ENCODE measurements around the gene BMPER. TPM values are rescaled to one million over a fixed set of nuclear protein-coding genes. Genes with fewer than 3 reads are reported as not detected.

BMPER gene
- total RNA-seq, 4 donors from 2014 or later, result 0.25 to 2.3 (median 0.96) TPM

GRCh38 chr7:33937871-33938270, 32.5 kb downstream of the BMPER start:
- WGBS, 2 donors, result 70 to 78% methylated on average over 5 of the region's 5 CpGs
- Histone ChIP-seq H3K4me3 (replicated peaks in 1 of 3) (no peak overlapping the region), H3K27me3 (no peaks in the 10 kb centered on the region), H3K4me1 (no peaks in the 10 kb centered on the region), H3K9me3 (no peaks in the 10 kb centered on the region), H3K27ac (no peak overlapping the region), H3K36me3 (no peaks in the 10 kb centered on the region)
- DNase-seq, result no peak
- intact Hi-C loops (cut with DNase I), result no loop called here
- TF ChIP-seq POLR2A (IDR thresholded peaks at IDR 0.05), result no peak
- TF ChIP-seq CTCF (IDR thresholded peaks at IDR 0.05), result no peak

DNA sequence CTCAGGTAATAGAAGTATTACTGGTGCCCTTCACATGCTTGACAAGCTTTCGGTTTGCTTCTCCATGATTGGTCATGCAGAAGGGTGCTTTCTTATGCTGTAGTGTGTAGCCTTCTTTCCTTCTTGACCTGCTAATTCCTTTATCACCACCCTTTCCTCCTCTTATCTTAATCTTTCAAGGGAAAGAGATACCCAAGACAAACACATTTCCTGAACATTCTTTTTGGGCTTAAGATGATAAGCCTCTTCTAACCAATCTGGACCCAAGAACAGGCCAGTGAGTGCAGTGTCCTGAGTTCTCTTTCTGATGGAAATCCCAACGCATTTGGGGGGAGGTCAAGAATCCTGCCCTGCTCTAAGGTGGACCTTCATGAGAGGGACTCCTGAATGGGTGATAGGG, 33.8 kb downstream of the BMPER start:
- WGBS, 2 donors, result 65 to 71% methylated on average over 2 of the region's 2 CpGs
- Histone ChIP-seq H3K4me1 (no peaks in the 10 kb centered on the region), H3K27me3 (no peaks in the 10 kb centered on the region), H3K36me3 (no peaks in the 10 kb centered on the region), H3K9me3 (no peaks in the 10 kb centered on the region), H3K27ac (no peak overlapping the region), H3K4me3 (replicated peaks in 1 of 3) (no peak overlapping the region)
- intact Hi-C loops (cut with DNase I), result no loop called here
- TF ChIP-seq CTCF (IDR thresholded peaks at IDR 0.05) (no peak), POLR2A (IDR thresholded peaks at IDR 0.05) (no peak)
- no peak for DNase-seq

- TF ChIP-seq CTCF (IDR thresholded peaks at IDR 0.05), result no peak
- TF ChIP-seq POLR2A (IDR thresholded peaks at IDR 0.05), result no peak
- H3K9me3 ChIP-seq, result no peaks in the 10 kb centered on the region
- no peaks in the 10 kb centered on the region for H3K4me1 ChIP-seq
- no peak overlapping the region for H3K27ac ChIP-seq
- no peak for DNase-seq
- no peak overlapping the region for H3K4me3 ChIP-seq (replicated peaks in 1 of 3)
- intact Hi-C loops (cut with DNase I), result no loop called here
- H3K27me3 ChIP-seq, result no peaks in the 10 kb centered on the region
- H3K36me3 ChIP-seq, result no peaks in the 10 kb centered on the region
Measured at GRCh38 chr7:33940503-33940902, 35.2 kb downstream of the BMPER start.

- intact Hi-C loops (cut with DNase I), result no loop called here
- Histone ChIP-seq H3K4me3 (replicated peaks in 1 of 3) (no peak overlapping the region), H3K9me3 (no peaks in the 10 kb centered on the region), H3K27ac (no peak overlapping the region), H3K27me3 (no peaks in the 10 kb centered on the region), H3K36me3 (no peaks in the 10 kb centered on the region), H3K4me1 (no peaks in the 10 kb centered on the region)
- DNase-seq, result no peak
- TF ChIP-seq CTCF (IDR thresholded peaks at IDR 0.05) (no peak), POLR2A (IDR thresholded peaks at IDR 0.05) (no peak)
- WGBS, 2 donors, result 86 to 97% methylated on average over 6 of the region's 6 CpGs
Measured at GRCh38 chr7:33941418-33941817, 36.1 kb downstream of the BMPER start.

- no peak overlapping the region for H3K4me3 ChIP-seq (replicated peaks in 1 of 3)
- H3K27ac ChIP-seq, result no peak overlapping the region
- no peaks in the 10 kb centered on the region for H3K9me3 ChIP-seq
- intact Hi-C loops (cut with DNase I), result no loop called here
- TF ChIP-seq CTCF (IDR thresholded peaks at IDR 0.05) (no peak), POLR2A (IDR thresholded peaks at IDR 0.05) (no peak)
- H3K36me3 ChIP-seq, result no peaks in the 10 kb centered on the region
- WGBS, 2 donors, result 75 to 81% methylated on average over 3 of the region's 3 CpGs
- H3K27me3 ChIP-seq, result no peaks in the 10 kb centered on the region
- no peak for DNase-seq
- no peaks in the 10 kb centered on the region for H3K4me1 ChIP-seq
Measured at GRCh38 chr7:33946094-33946699, 40.9 kb downstream of the BMPER start.

All from thyroid gland (tissue), 4 donors.